Kidney epithelial cell (primary cell): ENCODE measurements around the gene FBXW5. TPM values are rescaled to one million over a fixed set of nuclear protein-coding genes. Genes with fewer than 3 reads are reported as not detected.

ENCODE experiments used
- DNase-seq: peaks from one replicate; pipeline ENCODE4 v3.0.0-alpha.2; 2010; ENCODE audit warnings: low read depth
- H3K27me3 ChIP-seq: 2 replicates; pipeline ENCODE4 v1.6.0; 2011; ENCODE audit warnings: low read length; ENCODE audit not compliant: control insufficient read depth, insufficient read depth
- H3K36me3 ChIP-seq: 2 replicates; pipeline ENCODE4 v1.5.1; 2011; ENCODE audit warnings: low read length; ENCODE audit not compliant: control insufficient read depth, insufficient read depth
- H3K4me3 ChIP-seq: 2 replicates; pipeline ENCODE4 v1.5.1; 2011; ENCODE audit warnings: low read depth, mild to moderate bottlenecking, control low read depth, low read length
- total RNA-seq: library from RNA; depleted of rRNA; stranded (reverse); fragments of >200 nt; gene quantifications from 2 replicates; pipeline ENCODE4 v1.2.3, GENCODE V29; 2015
- TF ChIP-seq, protein P1 (sequence below): IDR thresholded peaks from 2 replicates; pipeline ENCODE4 v1.5.1; 2011; ENCODE audit warnings: mild to moderate bottlenecking, moderate library complexity, low read length, control low read depth, inconsistent platforms; ENCODE audit not compliant: insufficient read depth, poor library complexity, severe bottlenecking

FBXW5 gene
- total RNA-seq, 1 donor from 2014 or later = 174 TPM

DNA sequence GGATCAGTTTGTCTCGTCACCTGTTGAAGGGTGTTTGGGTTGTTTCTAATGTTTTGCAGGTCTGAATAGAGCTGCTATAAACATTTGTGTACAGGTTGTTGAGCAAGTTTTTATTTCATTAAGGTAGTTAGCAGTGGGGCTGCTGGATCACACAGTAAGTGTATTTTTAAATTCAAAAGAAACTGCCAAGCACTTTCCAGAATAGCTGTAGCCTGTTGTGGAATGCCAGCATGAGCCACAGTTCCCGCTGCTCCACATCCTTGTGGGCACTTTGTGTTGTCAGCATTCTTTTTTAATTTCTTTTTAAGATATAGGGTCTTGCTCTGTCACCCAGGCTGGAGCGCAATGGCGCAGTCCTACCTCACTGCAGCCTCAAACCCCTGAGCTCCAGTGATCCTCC lies 14.5 kb downstream of the FBXW5 start:
- no peak for DNase-seq
- Histone ChIP-seq H3K27me3 (no peaks in the 10 kb centered on the region), H3K4me3 (no peak overlapping the region), H3K36me3 (no peaks in the 10 kb centered on the region)
- TF ChIP-seq, protein P1, sequence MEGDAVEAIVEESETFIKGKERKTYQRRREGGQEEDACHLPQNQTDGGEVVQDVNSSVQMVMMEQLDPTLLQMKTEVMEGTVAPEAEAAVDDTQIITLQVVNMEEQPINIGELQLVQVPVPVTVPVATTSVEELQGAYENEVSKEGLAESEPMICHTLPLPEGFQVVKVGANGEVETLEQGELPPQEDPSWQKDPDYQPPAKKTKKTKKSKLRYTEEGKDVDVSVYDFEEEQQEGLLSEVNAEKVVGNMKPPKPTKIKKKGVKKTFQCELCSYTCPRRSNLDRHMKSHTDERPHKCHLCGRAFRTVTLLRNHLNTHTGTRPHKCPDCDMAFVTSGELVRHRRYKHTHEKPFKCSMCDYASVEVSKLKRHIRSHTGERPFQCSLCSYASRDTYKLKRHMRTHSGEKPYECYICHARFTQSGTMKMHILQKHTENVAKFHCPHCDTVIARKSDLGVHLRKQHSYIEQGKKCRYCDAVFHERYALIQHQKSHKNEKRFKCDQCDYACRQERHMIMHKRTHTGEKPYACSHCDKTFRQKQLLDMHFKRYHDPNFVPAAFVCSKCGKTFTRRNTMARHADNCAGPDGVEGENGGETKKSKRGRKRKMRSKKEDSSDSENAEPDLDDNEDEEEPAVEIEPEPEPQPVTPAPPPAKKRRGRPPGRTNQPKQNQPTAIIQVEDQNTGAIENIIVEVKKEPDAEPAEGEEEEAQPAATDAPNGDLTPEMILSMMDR = no peak

DNA sequence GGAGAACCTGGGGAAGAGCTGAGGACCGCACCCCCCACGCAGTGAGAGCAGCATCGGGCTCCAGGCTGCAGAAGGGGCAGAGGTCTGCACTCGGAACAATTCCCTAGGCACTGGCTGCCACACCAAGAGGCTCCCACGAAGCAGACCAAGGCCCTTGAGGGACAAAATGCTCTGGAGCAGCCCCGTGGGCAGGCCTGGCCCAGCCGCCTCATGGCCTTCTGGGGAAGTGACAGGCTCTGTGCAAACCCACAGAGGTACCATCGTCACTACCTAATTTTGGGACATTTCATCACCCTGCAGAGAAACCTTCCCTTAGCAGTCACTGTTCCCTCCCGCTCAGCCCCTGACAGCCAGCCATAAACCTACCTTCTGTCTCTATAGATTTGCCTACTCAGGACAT lies 15.9 kb downstream of the FBXW5 start:
- TF ChIP-seq, protein P1 = no peak
- Histone ChIP-seq H3K27me3 (no peaks in the 10 kb centered on the region), H3K4me3 (no peak overlapping the region), H3K36me3 (no peaks in the 10 kb centered on the region)
- DNase-seq = no peak

DNA sequence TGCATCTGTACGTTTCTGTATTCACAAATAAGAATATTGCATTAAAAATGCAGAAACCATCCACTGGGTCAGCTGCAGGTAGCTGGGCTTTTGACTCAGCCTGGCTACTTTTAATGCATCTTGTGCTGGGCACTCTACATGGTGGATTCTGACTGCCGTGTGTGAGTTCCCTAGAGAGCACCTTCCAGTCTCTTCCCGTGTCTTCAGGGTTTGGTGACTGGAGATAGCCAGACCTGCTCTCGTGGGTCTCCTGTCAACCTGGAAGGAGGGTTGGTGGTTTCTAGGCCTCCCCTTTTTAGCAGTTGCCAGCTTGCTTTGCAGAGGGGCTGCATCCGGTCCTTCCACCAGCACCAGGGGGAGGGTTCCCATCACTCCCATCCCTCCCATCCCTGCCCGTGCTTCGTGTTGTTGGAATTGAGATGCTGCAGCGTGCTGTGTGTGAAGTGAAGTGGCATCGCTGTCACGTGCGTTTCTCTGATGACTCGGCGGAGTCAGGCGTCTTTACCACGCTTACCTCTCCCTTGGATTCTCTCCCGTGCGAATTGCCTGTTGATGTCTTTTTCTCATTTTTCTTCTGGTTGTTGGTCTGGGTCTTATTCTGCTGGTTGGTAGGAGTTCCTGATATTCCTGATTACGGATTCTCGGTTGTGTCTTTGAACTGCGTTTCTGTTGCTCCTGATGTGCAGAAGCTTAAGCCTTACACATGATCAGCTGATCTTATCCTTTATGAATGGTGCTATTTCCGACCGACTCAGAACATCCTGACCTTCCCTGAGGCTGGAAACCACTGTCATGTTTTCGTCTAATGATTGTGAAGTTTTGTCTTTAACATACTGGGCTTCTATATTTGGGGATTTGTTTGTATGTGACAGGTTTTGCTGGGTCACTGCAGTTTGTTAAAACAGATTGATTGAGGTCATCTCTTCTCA lies 16.9 kb downstream of the FBXW5 start:
- Histone ChIP-seq H3K27me3 (no peaks in the 10 kb centered on the region), H3K36me3 (no peaks in the 10 kb centered on the region), H3K4me3 (no peak overlapping the region)
- TF ChIP-seq, protein P1 = no peak
- DNase-seq = no peak

DNA sequence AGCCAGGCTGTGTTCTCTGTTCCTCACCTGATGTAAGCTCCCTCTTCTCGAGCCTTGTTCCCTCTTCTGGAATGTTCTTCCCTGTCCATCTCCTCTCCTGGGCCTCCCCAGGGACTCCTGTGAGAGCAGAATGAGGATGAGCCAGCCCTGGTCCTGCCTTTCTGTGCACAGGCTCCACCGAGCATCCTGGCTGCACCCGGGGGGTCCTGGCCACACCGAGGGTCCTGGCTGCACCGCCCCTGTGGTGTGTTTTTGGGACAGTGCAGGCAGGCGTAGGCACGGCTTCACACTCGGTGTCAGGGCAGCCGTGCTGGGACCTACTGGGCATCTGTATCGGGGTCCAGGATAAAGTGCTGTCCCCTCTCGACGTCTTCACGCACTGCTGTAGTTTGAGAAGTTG lies 17.8 kb downstream of the FBXW5 start:
- Histone ChIP-seq H3K4me3 (no peak overlapping the region), H3K27me3 (no peaks in the 10 kb centered on the region), H3K36me3 (no peaks in the 10 kb centered on the region)
- no peak for DNase-seq
- TF ChIP-seq, protein P1 = no peak

DNA sequence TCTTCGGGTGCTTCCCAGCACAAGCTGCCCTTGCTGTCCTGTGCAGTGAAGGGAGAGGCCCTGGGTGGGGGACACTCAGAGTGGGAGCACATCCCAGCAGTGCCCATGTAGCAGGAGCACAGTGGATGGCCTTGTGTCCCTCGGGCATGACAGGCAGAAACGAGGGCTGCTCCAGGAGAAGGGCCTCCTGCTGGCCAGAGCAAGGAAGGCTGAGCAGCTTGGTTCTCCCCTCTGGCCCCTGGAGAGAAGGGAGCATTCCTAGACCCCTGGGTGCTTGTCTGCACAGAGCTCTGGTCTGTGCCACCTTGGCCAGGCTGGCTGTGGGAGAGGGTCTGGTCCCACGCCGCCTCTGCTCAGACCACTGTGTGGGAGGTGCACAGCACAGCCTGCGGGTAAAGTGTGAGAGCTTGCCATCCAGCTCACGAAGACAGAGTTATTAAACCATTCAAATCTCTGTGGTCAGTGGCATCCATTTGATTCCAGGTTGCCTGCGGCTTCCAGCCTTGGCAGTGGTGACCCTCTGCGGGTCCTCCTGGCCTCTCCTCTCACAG lies 18.3 kb downstream of the FBXW5 start:
- Histone ChIP-seq H3K4me3 (no peak overlapping the region), H3K27me3 (no peaks in the 10 kb centered on the region), H3K36me3 (no peaks in the 10 kb centered on the region)
- DNase-seq = no peak
- TF ChIP-seq, protein P1 = no peak
